ENCODE measurements around the gene SLC35G3. TPM values are rescaled to one million over a fixed set of nuclear protein-coding genes. Genes with fewer than 3 reads are reported as not detected.

Gene SLC35G3
- total RNA-seq, 1 experiment from 2014 or later: not detected

DNA sequence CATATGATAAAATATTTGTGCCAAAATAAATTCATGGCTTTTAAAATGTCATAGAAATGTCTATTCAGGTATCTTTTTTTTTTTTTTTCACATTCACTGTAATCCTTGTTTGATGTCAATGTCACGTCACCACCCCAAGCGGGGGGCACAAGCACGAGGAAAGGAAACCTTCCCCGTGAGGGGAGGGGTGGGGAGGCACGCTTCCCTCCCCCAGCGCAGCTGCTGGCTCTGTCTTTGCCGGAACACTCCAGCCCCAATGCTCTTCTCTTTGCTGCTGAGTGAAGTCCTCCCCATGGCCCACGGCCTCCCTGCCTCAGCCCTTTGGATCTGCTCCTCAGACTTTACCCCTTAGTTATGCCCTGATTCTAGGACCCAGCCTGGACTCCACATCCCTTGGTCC lies 1.5 kb downstream of the SLC35G3 start:
- Mint-ChIP-seq H3K36me3 (ENCODE audit: insufficient read depth, unreplicated experiment) (no peaks in the 10 kb centered on the region), H3K4me3 (ENCODE audit: unreplicated experiment) (no peak overlapping the region), H3K4me1 (ENCODE audit: insufficient read depth, unreplicated experiment) (peaks cover 4% of the 10 kb centered on the region), H3K27me3 (ENCODE audit: insufficient read depth, unreplicated experiment) (peaks cover 12% of the 10 kb centered on the region), H3K9me3 (ENCODE audit: unreplicated experiment) (no peaks in the 10 kb centered on the region), H3K27ac (ENCODE audit: low read depth, unreplicated experiment) (no peak overlapping the region)
- intact Hi-C loops (cut with micrococcal nuclease): no loop called here
- CTCF ChIA-PET: interaction anchor here (0.6 kb wide), 1 partner anchor 17 kb away, joined by 3 read pairs; no protein-coding TSS in a partner anchor
- BruUV-seq (replicated peaks): no TSS peak
- POLR2A ChIA-PET: no interaction called here
- TF ChIP-seq, protein P1, sequence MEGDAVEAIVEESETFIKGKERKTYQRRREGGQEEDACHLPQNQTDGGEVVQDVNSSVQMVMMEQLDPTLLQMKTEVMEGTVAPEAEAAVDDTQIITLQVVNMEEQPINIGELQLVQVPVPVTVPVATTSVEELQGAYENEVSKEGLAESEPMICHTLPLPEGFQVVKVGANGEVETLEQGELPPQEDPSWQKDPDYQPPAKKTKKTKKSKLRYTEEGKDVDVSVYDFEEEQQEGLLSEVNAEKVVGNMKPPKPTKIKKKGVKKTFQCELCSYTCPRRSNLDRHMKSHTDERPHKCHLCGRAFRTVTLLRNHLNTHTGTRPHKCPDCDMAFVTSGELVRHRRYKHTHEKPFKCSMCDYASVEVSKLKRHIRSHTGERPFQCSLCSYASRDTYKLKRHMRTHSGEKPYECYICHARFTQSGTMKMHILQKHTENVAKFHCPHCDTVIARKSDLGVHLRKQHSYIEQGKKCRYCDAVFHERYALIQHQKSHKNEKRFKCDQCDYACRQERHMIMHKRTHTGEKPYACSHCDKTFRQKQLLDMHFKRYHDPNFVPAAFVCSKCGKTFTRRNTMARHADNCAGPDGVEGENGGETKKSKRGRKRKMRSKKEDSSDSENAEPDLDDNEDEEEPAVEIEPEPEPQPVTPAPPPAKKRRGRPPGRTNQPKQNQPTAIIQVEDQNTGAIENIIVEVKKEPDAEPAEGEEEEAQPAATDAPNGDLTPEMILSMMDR (IDR thresholded peaks at IDR 0.05; ENCODE audit: unreplicated experiment): no peak
- DNase-seq (ENCODE audit: unreplicated experiment): no peak

DNA sequence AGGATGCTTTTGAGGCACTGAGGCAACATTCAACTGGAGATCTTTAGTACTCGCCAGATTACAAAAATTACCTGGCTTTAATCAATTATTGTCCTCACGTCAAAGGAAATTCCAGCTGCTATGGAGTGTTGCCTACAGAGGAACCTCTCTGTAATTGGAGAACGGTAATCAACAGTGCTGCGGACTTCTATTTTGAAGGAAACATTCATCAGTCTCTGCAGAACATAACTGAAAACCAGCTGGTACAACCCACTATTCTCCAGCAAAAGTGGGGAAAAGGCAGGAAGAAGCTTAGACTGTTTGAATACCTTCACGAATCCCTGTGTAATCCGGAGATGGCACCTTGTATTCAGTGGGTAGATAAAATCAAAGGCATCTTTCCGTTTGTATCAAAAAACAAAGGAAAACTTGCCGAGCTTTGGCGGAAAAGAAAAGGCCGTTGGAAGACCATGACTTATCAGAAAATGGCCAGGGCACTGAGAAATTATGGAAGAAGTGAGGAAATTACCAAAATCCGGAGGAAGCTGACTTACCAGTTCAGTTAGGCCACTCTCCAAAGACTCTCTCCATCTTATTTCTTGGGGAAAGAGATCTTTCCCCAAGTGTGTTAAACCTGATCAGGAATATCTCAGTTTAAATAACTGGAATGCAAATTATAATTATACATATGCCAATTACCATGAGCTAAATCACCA lies 3.0 kb downstream of the SLC35G3 start:
- TF ChIP-seq, protein P1 (IDR thresholded peaks at IDR 0.05; ENCODE audit: unreplicated experiment): no peak
- POLR2A ChIA-PET: interaction anchor here (1.1 to 1.6 kb wide), 2 partner anchors 52 to 66 kb away, joined by 3 to 5 read pairs; partner anchors contain the start of gene SLFN5
- no peak overlapping the region for H3K27ac Mint-ChIP-seq (ENCODE audit: low read depth, unreplicated experiment)
- intact Hi-C loops (cut with micrococcal nuclease): no loop called here
- no peaks in the 10 kb centered on the region for H3K36me3 Mint-ChIP-seq (ENCODE audit: insufficient read depth, unreplicated experiment)
- no peak for DNase-seq (ENCODE audit: unreplicated experiment)
- H3K9me3 Mint-ChIP-seq (ENCODE audit: unreplicated experiment): no peaks in the 10 kb centered on the region
- no peak overlapping the region for H3K4me3 Mint-ChIP-seq (ENCODE audit: unreplicated experiment)
- peaks cover 4% of the 10 kb centered on the region for H3K4me1 Mint-ChIP-seq (ENCODE audit: insufficient read depth, unreplicated experiment)
- BruUV-seq (replicated peaks): no TSS peak
- CTCF ChIA-PET: no interaction called here
- peaks cover 12% of the 10 kb centered on the region for H3K27me3 Mint-ChIP-seq (ENCODE audit: insufficient read depth, unreplicated experiment)

DNA sequence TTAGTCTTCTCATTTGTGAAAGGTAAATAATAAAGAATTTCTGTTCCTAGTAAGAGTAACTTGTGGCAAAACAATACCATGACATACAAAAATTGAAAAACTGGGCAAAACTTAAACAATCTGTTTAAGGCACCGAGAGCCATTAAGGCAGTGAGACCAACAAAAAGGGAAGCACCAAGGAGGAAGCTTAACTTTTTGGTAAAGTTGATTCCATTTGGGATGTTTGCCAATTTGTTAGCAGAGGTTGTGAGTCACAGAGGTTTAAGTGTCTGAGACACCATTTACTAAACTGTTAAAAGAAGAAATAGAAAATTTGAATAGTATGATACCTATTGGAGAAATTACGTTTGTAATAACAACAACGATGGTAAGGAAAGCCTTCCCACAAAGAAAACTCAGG lies 4.9 kb downstream of the SLC35G3 start:
- no TSS peak for BruUV-seq (replicated peaks)
- Mint-ChIP-seq H3K4me3 (ENCODE audit: unreplicated experiment) (no peak overlapping the region), H3K27me3 (ENCODE audit: insufficient read depth, unreplicated experiment) (peaks cover 12% of the 10 kb centered on the region), H3K4me1 (ENCODE audit: insufficient read depth, unreplicated experiment) (peaks cover 4% of the 10 kb centered on the region), H3K9me3 (ENCODE audit: unreplicated experiment) (no peaks in the 10 kb centered on the region), H3K36me3 (ENCODE audit: insufficient read depth, unreplicated experiment) (no peaks in the 10 kb centered on the region), H3K27ac (ENCODE audit: low read depth, unreplicated experiment) (no peak overlapping the region)
- POLR2A ChIA-PET: interaction anchor here (0.6 to 0.7 kb wide), 2 partner anchors 279 to 964 kb away, joined by 3 read pairs; no protein-coding TSS in a partner anchor
- CTCF ChIA-PET: no interaction called here
- DNase-seq (ENCODE audit: unreplicated experiment): peak; percentile 58
- intact Hi-C loops (cut with micrococcal nuclease): no loop called here
- TF ChIP-seq, protein P1 (IDR thresholded peaks at IDR 0.05; ENCODE audit: unreplicated experiment): no peak

DNA sequence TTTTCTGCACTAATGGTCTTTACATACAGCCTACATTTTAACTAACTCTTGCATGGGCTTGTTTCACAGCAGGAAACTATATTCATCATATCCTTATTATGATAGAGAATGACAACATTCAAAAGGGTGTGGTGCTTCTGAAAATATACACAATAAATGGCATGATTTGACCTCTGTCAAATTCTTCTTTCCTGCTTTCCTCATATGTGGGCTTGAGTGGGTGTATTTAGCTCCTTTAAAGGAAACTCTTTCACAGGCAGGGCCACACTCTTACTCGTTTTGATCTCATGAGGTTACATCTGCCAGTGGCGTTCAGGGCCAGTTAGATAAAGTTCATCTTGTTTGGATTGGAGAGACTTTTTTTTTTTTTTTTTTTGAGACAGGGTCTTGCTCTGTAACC lies 6.1 kb downstream of the SLC35G3 start:
- Mint-ChIP-seq H3K36me3 (ENCODE audit: insufficient read depth, unreplicated experiment) (no peaks in the 10 kb centered on the region), H3K4me1 (ENCODE audit: insufficient read depth, unreplicated experiment) (peaks cover 4% of the 10 kb centered on the region), H3K27me3 (ENCODE audit: insufficient read depth, unreplicated experiment) (peaks cover 17% of the 10 kb centered on the region), H3K27ac (ENCODE audit: low read depth, unreplicated experiment) (no peak overlapping the region), H3K4me3 (ENCODE audit: unreplicated experiment) (no peak overlapping the region), H3K9me3 (ENCODE audit: unreplicated experiment) (no peaks in the 10 kb centered on the region)
- TF ChIP-seq, protein P1 (IDR thresholded peaks at IDR 0.05; ENCODE audit: unreplicated experiment): no peak
- peak; percentile 34 for DNase-seq (ENCODE audit: unreplicated experiment)
- CTCF ChIA-PET: interaction anchor here (0.6 to 1.6 kb wide), 2 partner anchors 40 to 436 kb away, joined by 4 to 6 read pairs; no protein-coding TSS in a partner anchor
- intact Hi-C loops (cut with micrococcal nuclease): no loop called here
- POLR2A ChIA-PET: interaction anchor here (0.6 kb wide), 1 partner anchor 953 kb away, joined by 3 read pairs; no protein-coding TSS in a partner anchor
- BruUV-seq (replicated peaks): no TSS peak
